Measurements from ENCODE around the gene CNGA4.
A peak's percentile ranks its signal among the peaks of the same experiment; 100 is the strongest.
"Not testable (repeated sequence)": the region's sequence is repeated elsewhere in the genome, so short reads cannot be mapped to it uniquely, and the experiment has no call there.

Gene CNGA4

GRCh38 chr11:6228520-6228919 is 10.4 kb upstream of the CNGA4 start:
- no peak for DNase-seq

GRCh38 chr11:6229911-6230310 is 9.0 kb upstream of the CNGA4 start:
- no peak for DNase-seq

- DNase-seq = no peak
These were observed 6.0 kb upstream of the CNGA4 start for GRCh38 chr11:6232899-6233298.

GRCh38 chr11:6233984-6234386 is 4.9 kb upstream of the CNGA4 start:
- no peak for DNase-seq

- DNase-seq = peak; percentile 99 to 100
These were observed 4.3 kb upstream of the CNGA4 start, which contains the start of gene FHIP1B for GRCh38 chr11:6234387-6235107. FHIP1B (minus strand) TSS chr11:6234636; CDS start chr11:6224516, 10,120 bp downstream.

GRCh38 chr11:6237266-6237665 is 1.6 kb upstream of the CNGA4 start:
- no peak for DNase-seq

GRCh38 chr11:6237761-6238302 is 1.1 kb upstream of the CNGA4 start:
- DNase-seq = no peak

GRCh38 chr11:6240139-6240538 is 1.2 kb downstream of the CNGA4 start:
- DNase-seq = no peak

GRCh38 chr11:6240781-6241180 is 1.9 kb downstream of the CNGA4 start:
- no peak for DNase-seq

GRCh38 chr11:6241316-6241715 is 2.4 kb downstream of the CNGA4 start:
- no peak for DNase-seq

- DNase-seq = no peak
These were observed 6.6 kb downstream of the CNGA4 start for GRCh38 chr11:6245536-6245935.

GRCh38 chr11:6248248-6248647 is 9.4 kb downstream of the CNGA4 start:
- no peak for DNase-seq

GRCh38 chr11:6248897-6249296 is 10.0 kb downstream of the CNGA4 start:
- DNase-seq = not testable (repeated sequence)

- DNase-seq = no peak
These were observed 11.1 kb downstream of the CNGA4 start for GRCh38 chr11:6249770-6250555.

GRCh38 chr11:6251120-6251733 is 12.3 kb downstream of the CNGA4 start:
- peak in 1 of 2 experiments; percentile 50 for DNase-seq

GRCh38 chr11:6251990-6252473 is 13.1 kb downstream of the CNGA4 start:
- DNase-seq = no peak

- DNase-seq = no peak
These were observed 14.3 kb downstream of the CNGA4 start for GRCh38 chr11:6253197-6253596.

GRCh38 chr11:6258141-6258540 is 19.3 kb downstream of the CNGA4 start:
- DNase-seq = no peak

GRCh38 chr11:6258571-6259081 is 19.7 kb downstream of the CNGA4 start:
- no peak for DNase-seq

- no peak for DNase-seq
These were observed 21.4 kb downstream of the CNGA4 start for GRCh38 chr11:6260207-6260726.

GRCh38 chr11:6263662-6264061 is 24.8 kb downstream of the CNGA4 start:
- DNase-seq = no peak

- no peak for DNase-seq
These were observed 29.9 kb downstream of the CNGA4 start for GRCh38 chr11:6268820-6269219.

GRCh38 chr11:6269994-6270393 is 31.1 kb downstream of the CNGA4 start:
- DNase-seq = no peak
